ENCODE measurements around the gene CKAP2L.

GRCh38 chr2:112793449-112793978 is 29.1 kb upstream of the CKAP2L start:
- no peak for TF ChIP-seq ETS1 (conservative IDR thresholded peaks at IDR 0.05; ENCODE audit: control insufficient read depth, low read depth, low read length)
- TF ChIP-seq MAFF (IDR thresholded peaks at IDR 0.05; ENCODE audit: low read length) = no peak
- no peak for TF ChIP-seq MTF1 (CRISPR knock-in tag; IDR thresholded peaks at IDR 0.05; ENCODE audit: borderline replicate concordance)
- no peak for TF ChIP-seq HMGXB4 (CRISPR knock-in tag; IDR thresholded peaks at IDR 0.05)
- TF ChIP-seq CTCF (IDR thresholded peaks at IDR 0.05 in 2 of 3, conservative IDR thresholded peaks at IDR 0.05 in 1 of 3; ENCODE audit: insufficient read depth in 2 of 3, low read depth in 1 of 3, low read length in 3 of 3) = no peak
- TF ChIP-seq PKNOX1 (IDR thresholded peaks at IDR 0.05) = no peak
- no peak for TF ChIP-seq PCBP1 (IDR thresholded peaks at IDR 0.05; ENCODE audit: low read depth, low read length, poor library complexity, severe bottlenecking)
- no peak for TF ChIP-seq CREB5 (CRISPR knock-in tag; IDR thresholded peaks at IDR 0.05)
- peak; percentile 56; the same call in 1 of the 2 replicates for TF ChIP-seq BRD4 (IDR thresholded peaks at IDR 0.05)
- TF ChIP-seq ZZZ3 (IDR thresholded peaks at IDR 0.05) = no peak
- no peak for TF ChIP-seq RBM22 (IDR thresholded peaks at IDR 0.05; ENCODE audit: low read depth, low read length, poor library complexity, severe bottlenecking)
